Activated T-cell treated with anti-CD3 and anti-CD28 coated beads, Interleukin-2, amount 50 U/mL, for 72 hours (primary cell): ENCODE data around the gene ARRDC1. TPM values are rescaled to one million over a fixed set of nuclear protein-coding genes. Genes with fewer than 3 reads are reported as not detected.
"Not testable (repeated sequence)": the region's sequence is repeated elsewhere in the genome, so short reads cannot be mapped to it uniquely, and the experiment has no call there.

Experiments
- ATAC-seq, 2 donors: fragments of 150-1000 bp; cut with Tn5 transposase; replicated peaks in 1 of 2; 2 replicates each; pipeline ENCODE4 v1.10.0; 2021; ENCODE audit warnings: moderate library complexity in 2 of 2, mild to moderate bottlenecking in 1 of 2
- DNase-seq, 2 donors: peaks; one replicate each; pipeline ENCODE4 v3.0.0; 2021 to 2022; ENCODE audit warnings: mixed read lengths in 1 of 2
- H3K27ac Mint-ChIP-seq: one replicate; pipeline ENCODE4 v1.8.0; 2022; ENCODE audit warnings: mild to moderate bottlenecking, moderate library complexity, mixed read lengths
- H3K27me3 Mint-ChIP-seq: one replicate; pipeline ENCODE4 v1.8.0; 2022; ENCODE audit warnings: low read depth, mixed read lengths
- H3K36me3 Mint-ChIP-seq, 2 donors: one replicate each; pipeline ENCODE4 v1.8.0; 2022; ENCODE audit warnings: mixed read lengths in 2 of 2, mild to moderate bottlenecking in 1 of 2; ENCODE audit not compliant: insufficient read depth in 2 of 2
- H3K4me1 Mint-ChIP-seq: one replicate; pipeline ENCODE4 v1.8.0; 2022; ENCODE audit warnings: low read depth, mixed read lengths
- H3K4me3 Mint-ChIP-seq, 2 donors: one replicate each; pipeline ENCODE4 v1.8.0; 2022; ENCODE audit warnings: mild to moderate bottlenecking in 2 of 2, mixed read lengths in 2 of 2, moderate library complexity in 2 of 2
- H3K9me3 Mint-ChIP-seq, 2 donors: one replicate each; pipeline ENCODE4 v1.8.0; 2022; ENCODE audit warnings: mixed read lengths in 2 of 2
- total RNA-seq, 2 donors: library from RNA; stranded (reverse); gene quantifications; one replicate each; pipeline ENCODE4 v1.2.3, GENCODE V29; 2022

The ARRDC1 gene
- total RNA-seq, 2 donors from 2014 or later = 45.3 to 47.2 TPM

- no peaks in the 10 kb centered on the region for H3K27me3 Mint-ChIP-seq
- H3K36me3 Mint-ChIP-seq = peaks cover 0 to 7% of the 10 kb centered on the region in 2 donors
- H3K9me3 Mint-ChIP-seq = no peaks in the 10 kb centered on the region
- DNase-seq (peak in 1 of 2 donors; percentile 21), ATAC-seq (no peak)
- peak overlapping the region; percentile 87 to 94 for H3K4me3 Mint-ChIP-seq
- peak overlapping the region; percentile 22 for H3K27ac Mint-ChIP-seq
- H3K4me1 Mint-ChIP-seq = peaks cover 61% of the 10 kb centered on the region
Observed at GRCh38 chr9:137621131-137621757, 15.8 kb downstream of the ARRDC1 start.

DNA sequence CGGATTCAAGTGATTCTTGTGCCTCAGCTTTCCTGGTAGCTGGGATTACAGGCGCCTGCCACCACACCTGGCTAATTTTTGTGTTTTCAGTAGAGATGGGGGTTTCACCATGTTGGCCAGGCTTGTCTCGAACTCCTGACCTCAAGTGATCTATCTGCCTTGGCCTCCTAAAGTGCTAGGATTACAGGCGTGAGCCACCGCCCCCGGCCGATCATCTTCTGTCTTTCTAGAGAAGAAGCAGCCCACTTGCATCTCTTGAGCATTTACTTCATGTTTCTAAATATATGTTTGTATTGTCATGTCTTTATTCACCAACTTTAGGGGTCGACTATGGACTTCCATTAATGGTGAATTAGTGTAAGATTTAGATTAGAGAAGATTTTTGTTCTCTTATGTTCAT is 16.7 kb downstream of the ARRDC1 start:
- Mint-ChIP-seq H3K27ac (peak overlapping the region; percentile 46), H3K4me1 (peaks cover 57% of the 10 kb centered on the region)
- not testable (repeated sequence) for H3K9me3 Mint-ChIP-seq, H3K36me3 Mint-ChIP-seq, H3K4me3 Mint-ChIP-seq, ATAC-seq, H3K27me3 Mint-ChIP-seq, DNase-seq

GRCh38 chr9:137626464-137626863 is 21.0 kb downstream of the ARRDC1 start:
- DNase-seq = no peak
- ATAC-seq = no peak
- no peaks in the 10 kb centered on the region for H3K9me3 Mint-ChIP-seq
- peak overlapping the region in 1 of 2 donors; percentile 17 for H3K4me3 Mint-ChIP-seq
- no peaks in the 10 kb centered on the region for H3K27me3 Mint-ChIP-seq
- peaks cover 62% of the 10 kb centered on the region for H3K4me1 Mint-ChIP-seq
- no peak overlapping the region for H3K27ac Mint-ChIP-seq
- H3K36me3 Mint-ChIP-seq = peaks cover 0 to 7% of the 10 kb centered on the region in 2 donors

DNA sequence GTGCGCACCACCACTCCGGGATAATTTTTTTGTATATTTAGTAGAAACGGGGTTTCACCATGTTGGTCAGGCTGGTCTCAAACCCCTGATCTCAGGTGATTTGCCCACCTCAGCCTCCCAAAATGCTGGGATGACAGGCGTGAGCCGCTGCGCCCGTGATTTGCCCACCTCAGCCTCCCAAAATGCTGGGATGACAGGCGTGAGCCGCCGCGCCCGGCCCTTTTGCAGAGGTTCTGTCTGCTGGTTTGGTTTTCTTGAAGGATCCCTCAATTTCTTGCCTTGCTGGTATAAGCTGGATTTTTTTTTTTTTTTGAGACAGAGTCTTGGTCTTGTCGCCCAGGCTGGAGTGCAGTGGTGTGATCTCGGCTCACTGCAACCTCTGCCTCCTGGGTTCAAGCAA is 21.9 kb downstream of the ARRDC1 start:
- not testable (repeated sequence) for ATAC-seq, H3K9me3 Mint-ChIP-seq, H3K36me3 Mint-ChIP-seq, H3K27me3 Mint-ChIP-seq, H3K27ac Mint-ChIP-seq, DNase-seq, H3K4me3 Mint-ChIP-seq
- peaks cover 63% of the 10 kb centered on the region for H3K4me1 Mint-ChIP-seq

GRCh38 chr9:137630126-137630525 is 24.6 kb downstream of the ARRDC1 start:
- no peaks in the 10 kb centered on the region for H3K27me3 Mint-ChIP-seq
- no peak for DNase-seq
- no peaks in the 10 kb centered on the region for H3K9me3 Mint-ChIP-seq
- H3K4me3 Mint-ChIP-seq = peak overlapping the region; percentile 9 to 67
- H3K4me1 Mint-ChIP-seq = peaks cover 59% of the 10 kb centered on the region
- ATAC-seq = no peak
- peaks cover 0 to 2% of the 10 kb centered on the region in 2 donors for H3K36me3 Mint-ChIP-seq
- H3K27ac Mint-ChIP-seq = peak overlapping the region; percentile 90

GRCh38 chr9:137630679-137631078 is 25.2 kb downstream of the ARRDC1 start:
- no peak for ATAC-seq
- Mint-ChIP-seq H3K36me3 (no peaks in the 10 kb centered on the region), H3K4me3 (peak overlapping the region in 1 of 2 donors; percentile 0), H3K27me3 (no peaks in the 10 kb centered on the region), H3K4me1 (peaks cover 53% of the 10 kb centered on the region), H3K27ac (no peak overlapping the region), H3K9me3 (no peaks in the 10 kb centered on the region)
- no peak for DNase-seq

- Mint-ChIP-seq H3K9me3 (no peaks in the 10 kb centered on the region), H3K4me1 (peaks cover 48% of the 10 kb centered on the region), H3K36me3 (no peaks in the 10 kb centered on the region), H3K27ac (no peak overlapping the region), H3K27me3 (no peaks in the 10 kb centered on the region), H3K4me3 (no peak overlapping the region)
- no peak for ATAC-seq
- no peak for DNase-seq
Observed at GRCh38 chr9:137631345-137632229, 26.1 kb downstream of the ARRDC1 start.

DNA sequence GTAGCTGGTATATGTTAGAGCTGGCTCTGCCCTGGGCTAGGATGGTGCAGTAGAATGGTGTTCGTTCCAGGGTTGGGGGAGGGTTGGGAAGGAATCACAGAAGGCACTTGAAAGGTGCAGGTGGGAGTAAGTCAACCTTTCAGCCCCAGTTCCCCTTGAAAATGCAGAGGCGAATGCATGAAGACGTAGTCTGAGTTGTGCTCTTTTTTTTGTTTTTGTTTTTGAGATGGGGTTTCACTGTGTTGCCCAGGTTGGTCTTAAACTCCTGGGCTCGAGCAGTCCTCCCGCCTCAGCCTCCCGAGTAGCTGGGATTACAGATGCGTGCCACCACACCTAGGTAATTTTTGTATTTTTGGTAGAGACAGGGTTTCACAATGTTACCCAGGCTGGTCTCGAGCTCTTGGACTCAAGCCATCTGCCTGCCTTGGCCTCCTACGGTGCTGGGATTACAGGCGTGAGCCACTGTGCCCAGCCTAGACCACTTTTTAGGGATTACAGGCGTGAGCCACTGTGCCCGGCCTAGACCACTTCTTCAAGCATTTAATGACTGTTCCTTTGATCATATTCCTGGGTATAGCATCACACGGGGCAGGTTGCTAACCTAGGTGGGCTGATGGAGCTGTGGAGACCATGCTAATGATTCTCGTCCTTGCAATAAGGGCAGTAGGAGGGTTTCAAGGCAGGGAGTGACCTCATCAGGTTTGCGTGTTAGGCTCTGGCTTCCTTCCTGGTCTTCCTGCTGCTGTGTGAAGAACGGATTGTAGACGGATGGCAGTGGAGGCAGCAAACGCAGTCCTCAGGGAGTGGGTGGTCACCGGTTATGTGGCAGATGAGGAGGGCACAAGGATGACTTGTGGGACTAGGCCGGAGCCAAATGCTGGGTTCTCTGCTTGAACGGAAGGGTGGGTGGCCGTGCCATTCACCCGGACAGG is 27.0 kb downstream of the ARRDC1 start:
- no peak overlapping the region for H3K4me3 Mint-ChIP-seq
- no peaks in the 10 kb centered on the region for H3K36me3 Mint-ChIP-seq
- DNase-seq = no peak
- no peak for ATAC-seq
- peaks cover 45% of the 10 kb centered on the region for H3K4me1 Mint-ChIP-seq
- H3K27me3 Mint-ChIP-seq = no peaks in the 10 kb centered on the region
- no peak overlapping the region for H3K27ac Mint-ChIP-seq
- H3K9me3 Mint-ChIP-seq = no peaks in the 10 kb centered on the region

GRCh38 chr9:137634016-137634415 is 28.5 kb downstream of the ARRDC1 start:
- no peak for ATAC-seq
- H3K4me1 Mint-ChIP-seq = peaks cover 41% of the 10 kb centered on the region
- H3K9me3 Mint-ChIP-seq = no peaks in the 10 kb centered on the region
- no peak for DNase-seq
- no peak overlapping the region for H3K4me3 Mint-ChIP-seq
- no peaks in the 10 kb centered on the region for H3K27me3 Mint-ChIP-seq
- H3K27ac Mint-ChIP-seq = peak overlapping the region; percentile 39
- H3K36me3 Mint-ChIP-seq = peaks cover 0 to 6% of the 10 kb centered on the region in 2 donors

GRCh38 chr9:137638680-137639079 is 33.2 kb downstream of the ARRDC1 start:
- Mint-ChIP-seq H3K27ac (peak overlapping the region; percentile 100), H3K4me1 (peaks cover 34% of the 10 kb centered on the region), H3K4me3 (peak overlapping the region; percentile 64 to 100), H3K27me3 (no peaks in the 10 kb centered on the region), H3K9me3 (no peaks in the 10 kb centered on the region), H3K36me3 (peaks cover 2 to 11% of the 10 kb centered on the region in 2 donors)
- ATAC-seq (no peak), DNase-seq (no peak)

DNA sequence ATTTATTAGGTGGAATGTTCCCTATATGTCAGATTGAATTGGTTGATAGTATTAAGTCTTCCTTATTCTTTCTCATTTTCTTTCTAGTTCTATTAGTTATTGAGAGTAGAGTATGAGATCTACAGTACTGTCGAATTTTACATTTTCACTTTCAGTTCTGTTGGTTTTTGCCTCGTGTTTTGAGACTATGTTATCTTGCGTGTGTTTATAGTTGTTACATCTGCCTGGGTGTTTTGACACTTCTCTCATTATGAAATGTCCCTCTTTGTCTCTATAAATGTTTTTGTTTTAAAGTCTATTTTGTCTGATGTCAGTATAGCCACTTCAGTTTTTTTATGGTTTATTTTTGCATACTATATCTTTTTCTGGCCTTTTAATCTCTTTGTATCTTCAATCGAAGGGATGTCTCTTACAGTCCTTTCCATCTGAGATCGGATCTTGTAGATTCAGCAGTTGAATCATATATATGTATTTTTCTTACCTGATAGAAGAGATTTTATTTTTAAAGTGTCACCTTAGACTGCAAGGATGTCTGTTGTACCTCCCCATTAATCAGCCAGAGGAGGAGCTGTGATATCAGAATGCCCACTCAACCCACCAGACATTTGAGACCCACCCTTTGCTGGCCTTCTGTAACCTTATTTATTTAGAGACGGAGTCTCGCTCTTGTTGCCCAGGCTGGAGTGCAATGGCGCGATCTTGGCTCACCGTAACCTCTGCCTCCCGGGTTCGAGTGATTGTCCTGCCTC is 34.0 kb downstream of the ARRDC1 start:
- DNase-seq = no peak
- H3K36me3 Mint-ChIP-seq = peaks cover 2 to 14% of the 10 kb centered on the region in 2 donors
- no peaks in the 10 kb centered on the region for H3K27me3 Mint-ChIP-seq
- H3K4me3 Mint-ChIP-seq = peak overlapping the region; percentile 64 to 100
- H3K9me3 Mint-ChIP-seq = no peaks in the 10 kb centered on the region
- ATAC-seq = peak; percentile 82 to 84
- peak overlapping the region; percentile 100 for H3K27ac Mint-ChIP-seq
- H3K4me1 Mint-ChIP-seq = peaks cover 38% of the 10 kb centered on the region

- H3K9me3 Mint-ChIP-seq = no peaks in the 10 kb centered on the region
- peaks cover 2 to 14% of the 10 kb centered on the region in 2 donors for H3K36me3 Mint-ChIP-seq
- no peaks in the 10 kb centered on the region for H3K27me3 Mint-ChIP-seq
- peak overlapping the region in 1 of 2 donors; percentile 29 for H3K4me3 Mint-ChIP-seq
- H3K27ac Mint-ChIP-seq = peak overlapping the region; percentile 100
- H3K4me1 Mint-ChIP-seq = peaks cover 38% of the 10 kb centered on the region
- DNase-seq (no peak), ATAC-seq (no peak)
Observed at GRCh38 chr9:137640862-137641261, 35.4 kb downstream of the ARRDC1 start.
